ENCODE data around the gene UNC45A. TPM values are rescaled to one million over a fixed set of nuclear protein-coding genes. Genes with fewer than 3 reads are reported as not detected.

Gene UNC45A
- total RNA-seq, 4 donors from 2014 or later = 38.7 to 76.0 (median 64.2) TPM

DNA sequence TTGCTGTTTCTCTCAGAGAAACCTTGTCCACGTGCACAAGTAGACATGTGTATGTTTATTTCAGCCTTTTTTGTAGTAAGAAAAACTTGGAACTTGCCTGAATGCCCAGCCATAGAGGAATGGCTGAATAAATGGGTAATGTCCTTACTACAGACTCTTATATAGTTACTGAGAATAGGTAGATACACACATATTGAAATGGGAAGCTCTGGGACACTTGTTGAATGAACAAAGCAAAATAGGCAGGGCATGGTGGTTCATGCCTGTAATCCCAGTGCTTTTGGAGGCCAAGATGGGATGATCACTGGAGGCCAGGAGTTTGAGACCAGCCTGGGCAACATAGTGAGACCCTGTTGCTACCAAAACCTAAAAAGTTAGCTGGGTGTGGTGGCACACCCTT is 1.7 kb downstream of the UNC45A start:
- no peak overlapping the region for H3K27ac ChIP-seq
- H3K4me3 ChIP-seq = no peak overlapping the region
- no peak for TF ChIP-seq POLR2A (IDR thresholded peaks at IDR 0.05)
- TF ChIP-seq, protein P1, sequence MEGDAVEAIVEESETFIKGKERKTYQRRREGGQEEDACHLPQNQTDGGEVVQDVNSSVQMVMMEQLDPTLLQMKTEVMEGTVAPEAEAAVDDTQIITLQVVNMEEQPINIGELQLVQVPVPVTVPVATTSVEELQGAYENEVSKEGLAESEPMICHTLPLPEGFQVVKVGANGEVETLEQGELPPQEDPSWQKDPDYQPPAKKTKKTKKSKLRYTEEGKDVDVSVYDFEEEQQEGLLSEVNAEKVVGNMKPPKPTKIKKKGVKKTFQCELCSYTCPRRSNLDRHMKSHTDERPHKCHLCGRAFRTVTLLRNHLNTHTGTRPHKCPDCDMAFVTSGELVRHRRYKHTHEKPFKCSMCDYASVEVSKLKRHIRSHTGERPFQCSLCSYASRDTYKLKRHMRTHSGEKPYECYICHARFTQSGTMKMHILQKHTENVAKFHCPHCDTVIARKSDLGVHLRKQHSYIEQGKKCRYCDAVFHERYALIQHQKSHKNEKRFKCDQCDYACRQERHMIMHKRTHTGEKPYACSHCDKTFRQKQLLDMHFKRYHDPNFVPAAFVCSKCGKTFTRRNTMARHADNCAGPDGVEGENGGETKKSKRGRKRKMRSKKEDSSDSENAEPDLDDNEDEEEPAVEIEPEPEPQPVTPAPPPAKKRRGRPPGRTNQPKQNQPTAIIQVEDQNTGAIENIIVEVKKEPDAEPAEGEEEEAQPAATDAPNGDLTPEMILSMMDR (IDR thresholded peaks at IDR 0.05) = no peak
- peaks cover 22 to 53% (median 25%) of the 10 kb centered on the region in 3 donors for H3K36me3 ChIP-seq
- H3K9me3 ChIP-seq = no peaks in the 10 kb centered on the region
- intact Hi-C loops (cut with DNase I) = no loop called here
- H3K27me3 ChIP-seq = no peaks in the 10 kb centered on the region
- 40 to 55% methylated on average over 1 of the region's 1 CpG for WGBS, 2 donors
- no peak for DNase-seq
- H3K4me1 ChIP-seq = peaks cover 20 to 54% (median 29%) of the 10 kb centered on the region in 3 donors

DNA sequence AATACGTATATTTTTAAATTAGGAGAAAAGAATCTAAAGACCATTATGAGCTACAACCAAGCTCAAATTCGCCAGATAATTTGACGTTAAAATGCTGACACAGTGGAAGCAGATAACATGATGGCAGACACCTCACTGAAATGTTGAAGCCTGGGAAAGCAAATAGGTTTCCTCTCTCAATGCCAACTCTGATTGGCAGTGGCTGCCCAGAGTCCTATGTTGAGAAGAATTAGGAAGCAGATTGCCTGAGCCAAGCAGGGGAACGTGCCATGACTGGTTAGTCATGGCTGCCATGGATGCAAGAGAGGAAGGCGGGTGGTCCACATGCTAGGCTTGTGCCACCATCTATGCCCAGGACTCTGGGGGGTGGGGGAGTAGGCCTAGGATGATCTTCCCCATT is 3.2 kb downstream of the UNC45A start:
- no peak overlapping the region for H3K27ac ChIP-seq
- WGBS, 2 donors = 86 to 92% methylated on average over 5 of the region's 5 CpGs
- intact Hi-C loops (cut with DNase I) = no loop called here
- TF ChIP-seq, protein P1 (IDR thresholded peaks at IDR 0.05) = no peak
- TF ChIP-seq POLR2A (IDR thresholded peaks at IDR 0.05) = no peak
- no peak overlapping the region for H3K4me3 ChIP-seq
- H3K36me3 ChIP-seq = peaks cover 35 to 67% (median 38%) of the 10 kb centered on the region in 3 donors
- no peaks in the 10 kb centered on the region for H3K27me3 ChIP-seq
- H3K9me3 ChIP-seq = no peaks in the 10 kb centered on the region
- DNase-seq = no peak
- H3K4me1 ChIP-seq = peaks cover 20 to 41% (median 26%) of the 10 kb centered on the region in 3 donors

DNA sequence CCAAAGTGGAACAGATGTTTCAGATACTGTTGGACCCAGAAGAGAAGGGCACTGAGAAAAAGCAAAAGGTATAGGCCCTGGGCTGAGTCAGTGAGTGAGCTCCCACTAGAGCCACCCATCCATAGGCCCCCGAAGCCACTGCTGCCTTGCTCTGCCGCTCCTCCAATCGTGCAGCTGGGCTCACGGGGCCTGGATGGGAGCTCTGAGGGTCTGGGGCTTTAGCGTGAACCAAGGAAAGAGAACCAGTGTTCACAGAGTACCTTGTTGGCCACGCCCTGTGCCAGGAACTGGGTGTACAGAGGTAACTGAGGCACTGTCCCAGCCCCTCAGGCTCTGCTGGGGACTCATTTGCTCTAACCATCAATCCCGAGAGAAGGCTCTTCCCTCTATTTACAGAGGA is 4.7 kb downstream of the UNC45A start:
- peaks cover 48 to 82% (median 52%) of the 10 kb centered on the region in 3 donors for H3K36me3 ChIP-seq
- H3K27me3 ChIP-seq = no peaks in the 10 kb centered on the region
- WGBS, 2 donors = 78 to 82% methylated on average over 3 to 5 of the region's 7 CpGs
- no peak overlapping the region for H3K27ac ChIP-seq
- no peak for DNase-seq
- intact Hi-C loops (cut with DNase I) = no loop called here
- H3K4me3 ChIP-seq = no peak overlapping the region
- H3K9me3 ChIP-seq = no peaks in the 10 kb centered on the region
- TF ChIP-seq POLR2A (IDR thresholded peaks at IDR 0.05) = no peak
- TF ChIP-seq, protein P1 (IDR thresholded peaks at IDR 0.05) = no peak
- peaks cover 12 to 26% (median 14%) of the 10 kb centered on the region in 3 donors for H3K4me1 ChIP-seq

DNA sequence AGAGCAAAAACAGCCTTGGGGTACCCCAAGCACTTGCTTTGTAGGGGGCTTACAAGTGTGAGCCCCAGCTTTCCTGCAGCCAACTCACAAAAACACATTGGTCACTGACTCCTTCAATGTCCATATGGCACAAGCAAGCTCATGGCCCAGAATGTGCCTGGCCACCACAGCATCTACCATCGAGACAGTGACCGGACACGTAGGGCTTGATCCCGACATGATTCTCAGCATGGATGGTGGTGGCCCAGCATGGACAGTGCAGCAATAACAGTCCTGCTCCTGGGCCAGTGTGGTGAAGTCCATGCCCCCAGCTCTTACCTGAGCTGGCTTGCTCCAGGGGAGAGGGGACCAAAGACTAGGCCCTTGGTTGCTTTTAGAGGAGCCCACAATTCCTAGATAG is 6.0 kb downstream of the UNC45A start:
- Histone ChIP-seq H3K4me3 (no peak overlapping the region), H3K36me3 (peaks cover 52 to 95% (median 62%) of the 10 kb centered on the region in 3 donors), H3K4me1 (peaks cover 5 to 17% (median 10%) of the 10 kb centered on the region in 3 donors), H3K9me3 (no peaks in the 10 kb centered on the region), H3K27ac (no peak overlapping the region), H3K27me3 (no peaks in the 10 kb centered on the region)
- intact Hi-C loops (cut with DNase I) = no loop called here
- TF ChIP-seq, protein P1 (IDR thresholded peaks at IDR 0.05) = no peak
- TF ChIP-seq POLR2A (IDR thresholded peaks at IDR 0.05) = no peak
- WGBS, 2 donors = 79 to 92% methylated on average over 4 of the region's 4 CpGs
- DNase-seq = no peak

DNA sequence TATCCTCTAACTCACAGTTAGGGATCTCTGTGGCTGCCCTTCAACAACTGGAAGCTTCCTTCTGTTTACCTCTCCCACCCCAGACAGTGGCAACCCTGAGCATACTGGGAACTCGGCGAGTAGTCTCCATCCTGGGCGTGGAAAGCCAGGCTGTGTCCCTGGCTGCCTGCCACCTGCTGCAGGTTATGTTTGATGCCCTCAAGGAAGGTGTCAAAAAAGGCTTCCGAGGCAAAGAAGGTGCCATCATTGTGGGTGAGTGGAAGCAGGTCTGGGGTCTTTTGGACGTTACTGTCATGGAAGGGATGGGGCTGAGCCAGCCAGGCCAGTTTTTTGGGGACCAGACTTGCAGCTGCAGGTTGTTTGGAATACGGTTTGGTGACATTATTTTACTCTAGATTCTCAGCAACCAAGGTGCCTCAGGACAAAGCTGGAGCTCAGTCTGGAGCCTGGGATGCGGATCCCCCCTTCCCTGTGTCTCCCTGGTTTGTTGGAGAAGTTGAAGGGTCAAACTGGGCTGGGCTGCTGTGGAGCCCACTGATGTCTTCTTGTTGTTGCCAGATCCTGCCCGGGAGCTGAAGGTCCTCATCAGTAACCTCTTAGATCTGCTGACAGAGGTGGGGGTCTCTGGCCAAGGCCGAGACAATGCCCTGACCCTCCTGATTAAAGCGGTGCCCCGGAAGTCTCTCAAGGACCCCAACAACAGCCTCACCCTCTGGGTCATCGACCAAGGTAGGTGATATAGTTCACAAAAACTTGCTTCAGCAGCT is 7.5 kb downstream of the UNC45A start:
- DNase-seq = no peak

More for the DNA sequence above, 7.5 kb downstream of the UNC45A start:
- 65 to 83% methylated on average over 3 to 7 of the region's 12 CpGs for WGBS, 2 donors
- no peak overlapping the region for H3K4me3 ChIP-seq
- no peaks in the 10 kb centered on the region for H3K9me3 ChIP-seq
- intact Hi-C loops (cut with DNase I) = no loop called here
- H3K4me1 ChIP-seq = peaks cover 0 to 2% (median 0%) of the 10 kb centered on the region in 3 donors
- H3K27ac ChIP-seq = no peak overlapping the region
- TF ChIP-seq, protein P1 (IDR thresholded peaks at IDR 0.05) = no peak
- no peak for TF ChIP-seq POLR2A (IDR thresholded peaks at IDR 0.05)
- H3K27me3 ChIP-seq = no peaks in the 10 kb centered on the region
- H3K36me3 ChIP-seq = peaks cover 62 to 100% (median 75%) of the 10 kb centered on the region in 3 donors
